Muscle of arm (tissue), 12 donors: Measurements from ENCODE around the gene MAP4K4. TPM values are rescaled to one million over a fixed set of nuclear protein-coding genes. Genes with fewer than 3 reads are reported as not detected.
"Not testable (repeated sequence)": the region's sequence is repeated elsewhere in the genome, so short reads cannot be mapped to it uniquely, and the experiment has no call there.

ENCODE experiments used
- DNase-seq: peaks from one replicate; pipeline ENCODE4 v3.0.0-alpha.2; 2013
- polyA plus RNA-seq, 12 donors: library from polyadenylated mRNA; unstranded; fragments of 120-200 nt; gene quantifications; one replicate each; pipeline ENCODE4 v1.2.1, GENCODE V29; 2013; ENCODE audit not compliant: insufficient read length in 12 of 12

Gene MAP4K4
- polyA plus RNA-seq, 12 donors = 104 to 439 (median 137) TPM

DNA sequence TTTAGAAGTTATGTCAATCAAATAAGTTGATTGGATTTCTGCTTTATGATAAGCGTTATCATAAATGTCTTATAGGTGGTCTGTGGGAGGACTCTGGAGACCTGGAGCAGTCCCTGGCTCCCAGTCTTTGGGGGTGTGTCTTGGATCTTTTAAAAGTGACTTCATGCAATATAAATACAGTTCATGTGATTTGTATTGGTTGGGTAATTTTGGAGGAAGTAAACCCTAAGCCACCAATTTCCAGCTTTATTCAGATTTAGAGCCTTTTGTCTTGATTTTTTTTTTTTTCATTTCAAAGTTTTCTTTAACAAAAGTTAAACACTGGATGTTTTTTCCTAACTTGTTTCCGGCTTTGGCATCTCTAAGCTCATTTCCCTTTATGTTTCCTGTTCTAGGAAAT lies 68.8 kb downstream of the MAP4K4 start:
- DNase-seq = no peak

DNA sequence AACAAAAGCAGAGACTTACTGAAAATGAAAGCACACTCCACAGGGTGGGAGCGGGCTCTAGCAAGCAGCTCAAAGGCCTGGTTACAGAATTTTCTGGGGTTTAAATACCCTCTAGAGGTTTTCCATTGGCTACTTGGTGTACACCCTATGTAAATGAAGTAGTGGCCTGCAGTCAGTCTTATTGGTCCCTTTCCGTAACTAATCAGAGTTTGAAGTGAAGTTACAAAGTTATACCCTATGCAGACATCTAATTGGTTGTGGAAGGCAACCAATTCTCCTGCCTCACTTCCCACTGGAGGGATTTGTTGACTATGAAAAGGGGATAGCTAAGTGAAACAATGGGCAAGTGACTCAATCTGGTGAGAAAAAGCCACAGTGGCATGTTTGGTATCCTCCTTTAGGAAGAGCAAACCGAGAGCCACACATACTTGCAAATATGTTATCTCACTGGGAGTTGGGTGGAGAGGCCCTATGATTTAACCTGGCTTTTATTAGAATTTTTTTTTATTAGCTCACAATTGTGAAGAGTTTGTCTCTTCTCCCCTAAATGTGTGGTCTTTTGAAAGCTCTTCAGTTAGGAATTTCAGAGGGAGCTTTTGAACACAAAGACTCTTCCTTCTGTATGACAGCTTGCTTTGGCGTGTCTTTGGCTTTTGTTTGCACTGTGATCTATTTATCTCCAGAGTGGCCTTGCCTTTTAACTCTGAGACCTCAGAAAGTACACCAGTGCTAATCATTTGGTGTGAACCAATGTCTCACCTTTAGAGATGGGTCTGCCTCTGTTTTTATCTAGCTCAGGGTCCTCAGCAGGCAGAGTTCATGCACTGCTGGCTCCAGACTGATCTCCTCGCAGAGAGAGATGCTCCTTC lies 69.6 kb downstream of the MAP4K4 start:
- DNase-seq = no peak

DNA sequence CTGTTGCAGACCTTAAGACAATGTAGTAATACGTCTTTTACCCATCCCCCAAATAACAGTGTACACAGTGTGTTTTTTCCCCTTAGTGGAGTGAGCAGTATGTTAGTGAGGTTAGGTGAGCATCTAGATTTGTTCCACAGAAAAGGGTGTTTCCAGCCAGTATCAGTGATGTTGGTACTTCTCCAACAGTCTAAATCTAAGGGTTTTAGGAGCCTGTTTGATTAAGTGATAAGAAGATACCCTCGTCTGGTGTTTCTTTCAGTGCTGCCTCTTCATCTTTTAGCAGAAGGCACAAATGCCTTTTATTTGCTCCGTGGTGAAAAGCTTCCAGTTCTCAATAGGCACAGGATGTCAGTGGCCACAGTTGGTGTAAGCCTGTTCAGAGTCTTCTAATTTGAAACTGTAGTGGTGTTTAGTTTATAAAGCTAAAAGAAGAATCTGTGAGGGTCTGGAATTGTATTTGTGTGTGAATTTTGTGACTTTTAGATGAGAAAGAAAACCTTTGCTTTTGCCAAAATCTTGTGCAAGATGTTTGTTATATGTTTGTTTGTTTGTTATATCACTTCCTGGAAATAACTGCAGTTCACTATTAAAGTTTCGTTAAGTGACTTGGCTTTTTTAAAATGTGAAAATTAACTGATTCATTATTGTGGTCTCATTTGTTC lies 71.2 kb downstream of the MAP4K4 start:
- no peak for DNase-seq

DNA sequence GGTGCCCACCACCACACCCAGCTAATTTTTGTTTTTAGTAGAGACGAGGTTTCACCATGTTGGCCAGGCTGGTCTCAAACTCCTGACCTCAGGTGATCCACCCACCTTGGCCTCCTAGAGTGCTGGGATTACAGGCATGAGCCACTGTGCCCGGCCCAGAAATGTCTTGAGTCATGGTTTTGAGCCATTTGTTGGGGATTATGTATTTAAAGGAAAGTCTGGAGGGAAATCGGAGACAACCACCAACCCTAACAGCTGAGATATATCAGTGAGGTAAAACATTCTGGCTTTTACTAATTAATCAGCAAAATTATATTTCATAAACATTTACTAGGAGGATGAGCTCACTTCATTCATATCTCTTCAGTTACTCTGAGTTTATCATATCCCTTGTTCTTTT lies 72.2 kb downstream of the MAP4K4 start:
- DNase-seq = not testable (repeated sequence)

DNA sequence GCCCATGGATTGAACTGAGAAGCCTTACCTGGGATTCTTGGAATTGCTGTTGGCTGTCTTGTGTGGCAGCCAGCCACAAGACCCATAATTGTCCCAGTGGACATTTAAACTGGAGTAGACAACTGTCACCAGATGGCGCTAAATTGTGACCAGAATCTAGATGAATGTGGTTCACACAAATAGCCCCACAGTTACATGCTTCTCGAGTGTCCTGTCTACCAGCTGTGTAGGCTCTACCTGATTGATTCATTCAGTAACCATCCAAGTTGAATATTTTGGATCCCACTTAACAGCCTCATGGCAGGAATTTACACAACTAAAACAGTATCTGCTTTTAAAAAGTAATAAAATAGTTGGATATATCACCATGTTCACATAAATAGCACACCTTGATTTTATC lies 73.2 kb downstream of the MAP4K4 start:
- no peak for DNase-seq

DNA sequence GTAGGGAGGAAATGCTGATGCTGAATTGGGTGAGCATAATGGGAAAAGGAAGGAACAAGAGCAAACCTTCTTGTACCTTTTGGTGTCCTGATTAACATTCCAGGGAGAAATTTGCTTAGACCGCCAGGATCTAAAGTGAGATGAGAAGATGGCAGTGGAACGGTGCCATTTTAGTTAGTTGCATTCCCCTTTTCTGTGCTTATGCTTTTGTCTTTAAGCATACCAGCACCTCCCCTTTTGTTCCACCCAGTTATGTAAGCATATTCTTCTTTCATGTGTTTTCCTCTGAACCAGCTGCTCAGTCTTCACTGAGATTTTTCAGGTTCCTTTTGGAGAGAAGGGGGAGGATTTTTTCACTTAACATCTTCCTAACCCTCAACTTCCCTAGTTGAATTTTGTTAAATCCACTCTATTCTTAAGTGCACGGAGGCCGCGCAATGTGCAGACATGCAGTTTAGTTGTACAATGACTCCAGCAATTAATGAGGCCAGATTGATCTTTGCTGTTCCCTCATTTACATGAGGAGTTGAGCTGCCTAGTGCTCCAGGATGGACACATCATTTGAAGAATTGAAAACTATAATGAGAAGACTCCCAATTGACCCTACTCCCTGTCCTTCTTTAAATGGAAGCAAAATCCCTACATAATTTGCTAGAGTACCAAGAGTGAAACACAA lies 73.9 kb downstream of the MAP4K4 start:
- DNase-seq = no peak

DNA sequence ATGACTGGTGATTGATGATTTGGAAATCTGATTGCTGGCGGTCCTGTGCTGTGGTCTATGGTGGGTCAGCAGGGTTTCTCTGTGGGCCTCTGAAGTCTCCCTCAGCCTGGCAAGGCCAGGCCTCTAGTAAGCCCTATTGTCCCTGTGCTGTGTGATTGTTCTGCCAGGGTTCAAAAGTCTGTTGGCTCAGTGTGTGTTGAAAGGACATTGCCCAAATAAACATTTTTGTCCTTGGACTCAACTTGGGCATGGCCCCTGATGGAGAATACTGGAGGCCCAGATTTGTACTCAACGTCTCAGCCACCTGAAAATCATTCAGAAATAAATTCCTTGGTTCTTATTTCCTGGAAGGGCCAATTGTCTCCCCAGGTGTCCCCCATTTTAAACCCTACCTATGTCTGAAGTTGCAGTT lies 74.4 kb downstream of the MAP4K4 start:
- DNase-seq = no peak

DNA sequence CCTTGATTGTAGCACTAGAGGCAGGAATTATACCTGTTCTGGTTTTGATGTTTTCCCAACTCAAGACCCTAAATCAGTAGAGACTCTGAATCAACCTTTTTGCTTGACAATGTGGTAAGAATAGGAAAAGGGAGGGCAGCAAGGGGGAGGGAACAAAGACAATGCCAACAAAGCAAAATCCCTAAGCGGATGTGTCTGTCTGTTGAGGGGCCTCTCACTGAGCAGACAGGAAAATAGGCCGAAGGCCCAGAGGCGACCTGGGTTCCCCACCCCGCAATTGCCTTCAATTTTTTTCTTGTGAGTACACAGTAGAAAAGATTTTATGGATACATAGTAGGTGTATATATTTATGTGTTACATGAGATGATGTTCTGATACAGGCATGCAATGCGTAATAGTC lies 75.6 kb downstream of the MAP4K4 start:
- DNase-seq = no peak

DNA sequence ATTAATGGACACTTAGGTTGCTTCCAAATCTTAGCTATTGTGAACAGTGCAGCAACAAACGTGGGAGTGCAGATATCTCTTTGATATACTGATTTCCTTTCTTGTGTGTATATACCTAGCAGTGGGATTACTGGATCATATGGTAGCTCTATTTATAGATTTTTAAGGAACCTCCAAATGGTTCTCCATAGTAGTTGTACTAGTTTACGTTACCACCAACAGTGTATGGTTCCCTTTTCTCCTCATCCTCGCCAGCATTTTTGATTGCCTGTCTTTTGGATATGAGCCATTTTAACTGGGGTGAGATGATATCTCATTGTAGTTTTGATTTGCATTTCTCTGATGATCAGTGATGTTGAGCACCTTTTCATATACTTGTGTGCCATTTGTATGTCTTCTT lies 76.5 kb downstream of the MAP4K4 start:
- not testable (repeated sequence) for DNase-seq

DNA sequence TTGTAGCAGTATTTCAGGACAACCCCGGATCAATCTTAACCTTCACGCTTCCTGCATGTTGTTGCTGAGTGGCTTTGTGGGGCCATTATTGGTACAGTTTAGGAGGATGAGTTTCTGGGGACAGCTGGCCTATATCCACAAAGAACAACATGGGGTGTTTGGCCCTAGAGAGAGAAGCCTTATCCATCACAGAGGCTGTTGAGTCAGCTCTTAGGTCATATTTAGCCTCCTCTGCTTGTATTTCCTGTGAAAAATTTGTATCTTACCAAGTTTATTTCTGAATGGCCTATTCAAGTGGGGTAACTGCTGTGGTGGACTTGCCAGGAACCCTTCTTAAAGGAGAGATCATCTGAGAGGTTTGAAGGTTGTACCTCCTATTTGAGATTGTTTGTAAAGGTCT lies 77.6 kb downstream of the MAP4K4 start:
- DNase-seq = no peak

DNA sequence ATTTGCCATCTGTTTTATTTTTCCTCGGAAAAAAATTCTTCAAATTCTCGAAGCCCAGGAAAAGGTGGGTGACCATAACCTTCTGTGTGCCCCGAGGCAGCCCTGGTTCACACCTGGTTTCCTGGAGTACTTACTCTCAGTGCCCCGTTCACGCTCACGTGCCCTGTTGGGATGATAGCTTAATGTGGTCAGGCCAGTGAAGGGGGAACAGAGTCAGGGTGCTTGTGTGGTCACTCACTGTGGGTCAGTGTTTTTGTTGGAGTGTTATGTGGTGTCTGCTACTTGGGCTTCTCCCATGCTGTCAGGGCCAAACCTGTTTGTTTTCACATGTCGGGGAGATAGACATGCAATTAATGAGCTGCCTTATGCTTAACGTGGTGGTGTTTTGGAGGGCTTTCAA lies 78.1 kb downstream of the MAP4K4 start:
- DNase-seq = no peak

DNA sequence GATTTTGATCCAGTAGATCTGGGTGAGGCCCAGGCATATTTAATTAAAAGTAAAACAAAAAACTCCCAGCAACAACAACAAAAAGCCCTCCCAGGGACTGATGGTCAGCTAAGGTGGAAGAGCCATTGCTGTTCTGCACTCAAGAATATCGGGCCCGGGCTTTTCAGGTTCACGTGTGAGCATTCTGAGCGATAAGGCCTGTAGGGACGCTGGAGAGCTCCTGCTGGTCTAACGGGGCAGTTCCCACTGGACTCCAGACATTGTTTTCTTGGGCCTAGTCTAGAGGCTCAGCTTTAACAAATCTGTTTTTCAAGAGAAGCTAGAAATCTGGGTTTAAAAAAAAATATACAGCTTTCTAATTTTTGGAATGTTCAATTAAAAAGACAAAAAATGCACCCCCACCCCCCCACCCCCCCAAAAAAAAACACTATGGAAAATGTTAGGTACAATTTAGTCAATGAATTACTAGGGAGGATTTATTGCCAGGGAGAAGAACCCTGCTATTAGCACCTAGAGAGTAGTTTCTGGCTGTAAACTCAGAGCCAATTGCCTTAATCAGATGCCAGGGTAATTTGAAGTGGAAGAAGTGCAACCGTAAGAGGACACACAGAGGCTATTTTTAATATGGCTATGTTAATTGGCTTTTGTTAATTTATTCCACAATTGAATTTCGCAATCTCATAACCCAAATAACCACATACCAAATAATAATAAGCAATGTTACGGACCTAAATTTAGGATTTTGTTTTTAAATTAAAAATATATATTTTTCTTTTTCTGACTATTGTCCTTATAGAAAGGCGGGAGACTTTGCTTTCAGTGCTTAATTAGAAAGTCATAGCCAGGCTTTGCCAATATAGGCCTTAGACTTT lies 78.9 kb downstream of the MAP4K4 start:
- no peak for DNase-seq

DNA sequence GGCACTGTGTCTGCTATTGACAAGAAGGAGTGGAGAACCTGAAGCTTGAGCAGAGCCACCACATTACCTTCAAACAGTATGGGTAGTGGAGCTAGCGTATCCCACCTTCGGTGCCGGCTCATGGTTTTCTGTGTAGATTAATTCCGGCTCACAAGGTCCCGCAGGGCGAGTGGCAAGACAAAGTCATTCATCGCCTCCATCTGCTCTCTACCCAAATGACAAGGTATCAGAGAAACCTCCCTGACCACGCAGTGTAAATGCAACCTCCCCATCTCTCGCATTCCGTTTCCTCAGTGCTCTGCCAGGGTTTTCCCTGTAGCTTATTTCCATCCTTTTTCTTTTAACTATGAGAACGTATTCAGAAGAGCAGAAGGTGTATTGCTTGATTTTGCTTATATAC lies 79.8 kb downstream of the MAP4K4 start:
- no peak for DNase-seq

DNA sequence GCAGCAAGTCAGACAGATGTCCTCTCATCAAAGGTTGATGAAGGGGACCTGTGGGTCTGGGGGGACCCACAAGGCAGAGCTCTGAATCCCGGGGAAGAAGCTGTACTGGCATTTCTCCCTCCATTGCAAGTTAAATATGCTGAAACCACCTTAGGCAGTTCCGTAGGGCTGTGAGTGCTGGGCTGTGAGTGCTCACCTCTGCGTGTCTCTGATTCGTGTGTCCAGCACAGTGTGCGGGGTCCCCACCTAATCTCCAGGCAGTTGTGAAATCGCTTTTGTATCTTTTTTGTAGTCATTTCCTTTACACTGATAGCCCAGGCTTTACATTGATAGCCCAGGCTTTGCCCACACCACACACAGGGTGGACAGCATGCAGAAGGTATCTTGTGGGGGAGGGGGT lies 80.6 kb downstream of the MAP4K4 start:
- DNase-seq = no peak

DNA sequence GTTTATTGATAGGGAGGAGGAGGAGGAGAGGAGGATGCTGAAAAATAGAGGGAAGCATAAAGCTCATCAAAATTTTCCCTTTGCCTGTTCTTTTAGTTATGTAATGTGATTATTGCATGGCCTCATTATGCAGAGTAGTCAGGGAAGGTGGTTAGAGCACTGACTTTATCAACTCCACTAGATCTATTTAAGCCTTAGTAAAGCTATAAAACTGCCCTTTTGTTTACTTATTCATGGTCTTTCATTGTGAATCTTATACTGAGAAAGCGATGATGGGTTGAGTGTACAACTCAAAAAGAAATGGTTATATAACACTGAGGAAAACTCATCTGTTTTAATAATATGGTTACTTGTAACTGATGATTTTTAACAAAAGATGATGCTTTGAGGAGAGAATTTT lies 81.7 kb downstream of the MAP4K4 start:
- DNase-seq = no peak

DNA sequence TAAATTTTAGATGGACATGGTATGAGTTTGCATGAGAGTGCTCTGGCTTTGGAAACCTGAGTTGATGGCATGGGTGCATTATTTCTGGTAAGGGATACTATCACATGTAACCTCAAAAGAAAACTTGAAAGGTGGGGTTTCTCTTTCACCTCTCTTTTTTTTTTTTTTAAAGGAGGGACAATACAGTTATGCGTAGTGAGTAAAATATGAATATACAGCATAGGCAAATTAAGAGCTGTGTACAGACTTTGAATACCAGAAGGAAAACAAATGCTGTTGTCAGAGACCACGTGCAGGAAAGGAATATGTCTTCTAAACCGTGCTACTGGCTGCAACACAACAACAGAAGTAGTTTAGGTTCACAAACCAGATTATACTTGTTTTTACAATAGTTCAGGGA lies 82.1 kb downstream of the MAP4K4 start:
- no peak for DNase-seq

DNA sequence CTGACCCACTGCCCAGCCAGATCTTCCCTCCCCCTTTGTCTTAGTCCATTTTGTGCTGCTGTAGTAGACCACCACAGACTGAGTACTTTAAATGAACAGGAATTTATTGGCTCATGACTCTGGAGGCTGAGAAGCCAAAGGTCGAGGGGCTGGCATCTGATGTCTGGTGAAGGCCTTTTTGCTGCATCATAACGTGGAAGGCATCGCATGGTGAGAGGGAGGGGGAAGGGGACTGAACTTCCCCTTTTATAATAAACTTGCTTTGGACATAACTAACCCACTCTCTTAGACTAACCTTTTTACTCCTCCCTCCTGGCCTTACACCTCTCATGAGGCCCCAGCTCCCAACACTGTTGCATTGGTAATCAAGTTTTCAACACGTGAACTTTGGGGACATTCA lies 83.8 kb downstream of the MAP4K4 start:
- DNase-seq = no peak

DNA sequence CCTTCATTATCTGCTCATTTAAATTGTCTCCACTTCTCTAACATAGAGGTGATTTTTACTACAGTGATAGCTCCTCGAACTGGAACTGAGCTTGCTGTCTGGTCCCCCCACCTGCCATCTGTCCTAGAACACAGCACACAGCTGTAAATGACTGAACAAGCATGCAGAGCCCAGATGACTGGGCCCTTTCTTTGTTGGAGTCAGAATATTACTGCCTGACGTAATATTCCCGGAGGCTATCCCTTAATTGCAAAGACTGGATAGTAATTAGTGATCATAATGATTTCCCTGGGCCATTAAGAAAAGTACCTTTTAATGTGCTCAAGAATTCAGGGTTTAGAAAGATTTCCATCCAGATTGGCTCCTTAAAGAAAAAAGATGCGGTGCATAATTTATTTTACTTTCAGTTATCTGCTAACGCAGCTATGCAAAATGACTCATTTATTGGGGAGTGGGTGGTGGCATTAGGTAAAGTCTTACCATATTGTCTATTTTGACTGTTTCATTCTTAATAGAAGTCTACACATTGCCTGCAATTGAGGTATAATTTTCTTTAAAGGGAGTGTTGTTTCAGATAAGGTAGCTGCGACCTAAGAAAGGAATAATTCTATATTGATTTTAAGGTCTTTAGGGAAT lies 84.4 kb downstream of the MAP4K4 start:
- DNase-seq = no peak

DNA sequence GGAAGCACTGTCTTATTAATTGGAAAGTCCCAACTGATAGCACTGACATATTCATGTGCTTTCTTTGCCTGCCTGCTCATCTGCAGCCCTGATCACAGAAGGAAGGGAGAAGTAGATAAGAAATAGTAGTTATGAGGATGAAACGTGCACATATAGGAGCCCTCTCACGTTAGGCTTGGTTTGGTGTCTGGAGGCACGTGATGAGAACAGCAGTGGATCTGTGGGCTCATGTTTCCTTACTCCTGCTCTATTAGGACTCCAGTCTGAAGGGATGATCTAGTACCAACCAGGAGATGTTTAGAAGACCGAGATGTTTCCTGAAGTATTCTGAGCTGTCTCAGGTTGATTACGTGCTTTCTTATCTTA lies 84.9 kb downstream of the MAP4K4 start:
- no peak for DNase-seq

DNA sequence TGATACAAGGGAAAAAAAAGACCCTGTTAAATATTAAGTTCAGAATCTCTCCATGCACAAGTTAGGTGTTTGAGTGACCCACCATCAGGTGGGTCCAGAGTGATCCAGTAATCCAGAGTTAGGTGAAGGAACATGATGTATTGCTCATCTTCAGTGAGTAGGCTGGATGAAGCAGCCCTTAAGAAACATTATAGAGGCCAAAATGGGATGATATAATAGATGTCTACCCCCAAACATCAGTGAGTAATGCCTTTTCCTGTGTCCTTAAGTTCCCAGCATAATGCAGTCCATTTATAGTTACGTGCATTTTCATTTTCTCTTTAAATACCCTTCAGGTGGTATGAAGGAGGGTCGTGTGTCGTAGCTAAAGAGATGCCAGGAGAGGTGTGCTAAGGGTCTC lies 89.6 kb downstream of the MAP4K4 start:
- DNase-seq = no peak

DNA sequence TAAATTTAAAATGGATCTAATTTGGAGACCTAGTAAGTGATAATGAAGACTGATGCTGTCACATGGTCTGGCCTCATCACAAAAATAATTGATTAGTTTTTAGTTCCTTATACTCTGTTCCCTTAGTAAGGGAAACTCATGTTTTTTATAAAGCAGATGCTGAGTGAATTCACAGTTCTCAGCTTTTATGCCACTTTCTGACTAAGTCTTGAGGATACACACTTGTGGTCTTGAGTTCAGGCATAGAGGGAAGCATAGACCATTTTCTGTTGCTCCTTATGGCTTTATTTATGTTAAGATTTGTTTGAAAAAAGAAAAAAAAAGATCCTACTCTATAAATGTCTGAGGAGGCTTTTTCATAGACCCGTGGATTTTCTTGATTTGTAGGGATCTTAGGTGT lies 91.1 kb downstream of the MAP4K4 start:
- DNase-seq = no peak
